OCI-LY7 (cell line): ENCODE results near the gene ZSWIM2.

Experiments used
- CTCF ChIP-seq: fragments of 200-600 bp; sonication (generic); conservative IDR thresholded peaks from 2 replicates; pipeline ENCODE4 v1.5.1; 2014; ENCODE audit warnings: mild to moderate bottlenecking, antibody characterized with exemption, low read length, moderate library complexity, mixed read lengths
- EZH2phosphoT487 ChIP-seq: fragments of 200-600 bp; sonication (generic); IDR thresholded peaks from 2 replicates; pipeline ENCODE4 v1.6.1; 2018; ENCODE audit warnings: low read depth, borderline replicate concordance, mild to moderate bottlenecking, mixed run types, antibody characterized with exemption, low read length, moderate library complexity, mixed read lengths

GRCh38 chr2:186855216-186855615 lies 6.2 kb upstream of the ZSWIM2 start:
- TF ChIP-seq EZH2phosphoT487: no peak
- TF ChIP-seq CTCF: no peak
